AG09319 (cell line): ENCODE results near the gene DNAAF1.

Experiments used
- DNase-seq: peaks from one replicate; pipeline ENCODE4 v3.0.0-alpha.2; 2010; ENCODE audit warnings: low read depth; ENCODE audit errors: extremely low read depth
- TF ChIP-seq, protein P1 (sequence below): IDR thresholded peaks from 2 replicates; pipeline ENCODE4 v1.5.1; 2011; ENCODE audit warnings: low read depth, mild to moderate bottlenecking, inconsistent platforms, low read length, moderate library complexity

Gene DNAAF1

DNA sequence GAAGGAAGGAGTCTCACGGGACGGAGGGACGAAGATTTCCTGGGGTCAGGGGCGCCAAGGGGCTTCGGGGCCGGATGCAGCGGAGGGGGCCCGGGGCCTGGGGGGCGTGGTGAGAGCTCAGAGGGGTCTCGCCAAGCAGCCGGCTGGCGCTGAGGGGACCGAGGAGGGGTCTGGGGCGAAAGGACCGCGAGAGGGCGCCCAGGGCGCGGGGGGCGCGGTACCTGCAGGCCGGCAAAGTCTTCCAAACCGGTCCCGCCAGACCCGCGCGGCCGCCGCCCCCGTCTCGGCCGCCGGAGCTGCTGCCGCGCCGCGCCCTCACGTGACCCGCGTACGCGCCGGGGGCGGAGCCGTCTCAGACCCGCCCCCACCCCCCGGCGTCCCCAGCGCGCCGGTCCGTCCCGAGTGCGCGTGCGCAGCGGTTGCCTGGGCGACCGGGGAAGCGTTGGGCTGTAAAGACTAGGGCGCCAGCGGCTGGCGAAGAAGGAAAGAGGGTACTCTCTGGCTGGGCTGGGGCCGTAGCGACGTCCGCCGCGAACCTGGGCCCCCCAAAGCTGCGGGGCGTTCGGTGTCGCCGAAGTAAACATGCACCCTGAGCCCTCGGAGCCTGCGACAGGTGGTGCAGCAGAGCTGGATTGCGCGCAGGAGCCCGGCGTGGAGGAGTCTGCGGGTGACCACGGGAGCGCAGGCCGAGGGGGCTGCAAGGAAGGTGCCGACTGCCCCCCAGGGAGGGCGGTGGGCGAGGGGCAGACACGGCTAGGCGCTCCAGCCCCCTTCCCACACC lies at the start of gene DNAAF1, which contains the start of gene HSDL1:
TSS of gene DNAAF1 (plus strand) at position 450 of the 781 bp plus-strand sequence. CDS start at position 583, 133 bp downstream.
TSS of gene HSDL1 (minus strand) at position 319 of the 781 bp plus-strand sequence. CDS start 13,856 bp downstream, outside the sequence.
- TF ChIP-seq, protein P1, sequence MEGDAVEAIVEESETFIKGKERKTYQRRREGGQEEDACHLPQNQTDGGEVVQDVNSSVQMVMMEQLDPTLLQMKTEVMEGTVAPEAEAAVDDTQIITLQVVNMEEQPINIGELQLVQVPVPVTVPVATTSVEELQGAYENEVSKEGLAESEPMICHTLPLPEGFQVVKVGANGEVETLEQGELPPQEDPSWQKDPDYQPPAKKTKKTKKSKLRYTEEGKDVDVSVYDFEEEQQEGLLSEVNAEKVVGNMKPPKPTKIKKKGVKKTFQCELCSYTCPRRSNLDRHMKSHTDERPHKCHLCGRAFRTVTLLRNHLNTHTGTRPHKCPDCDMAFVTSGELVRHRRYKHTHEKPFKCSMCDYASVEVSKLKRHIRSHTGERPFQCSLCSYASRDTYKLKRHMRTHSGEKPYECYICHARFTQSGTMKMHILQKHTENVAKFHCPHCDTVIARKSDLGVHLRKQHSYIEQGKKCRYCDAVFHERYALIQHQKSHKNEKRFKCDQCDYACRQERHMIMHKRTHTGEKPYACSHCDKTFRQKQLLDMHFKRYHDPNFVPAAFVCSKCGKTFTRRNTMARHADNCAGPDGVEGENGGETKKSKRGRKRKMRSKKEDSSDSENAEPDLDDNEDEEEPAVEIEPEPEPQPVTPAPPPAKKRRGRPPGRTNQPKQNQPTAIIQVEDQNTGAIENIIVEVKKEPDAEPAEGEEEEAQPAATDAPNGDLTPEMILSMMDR, result no peak; the same call in 1 of the 2 replicates
- DNase-seq, result peak; percentile 45

DNA sequence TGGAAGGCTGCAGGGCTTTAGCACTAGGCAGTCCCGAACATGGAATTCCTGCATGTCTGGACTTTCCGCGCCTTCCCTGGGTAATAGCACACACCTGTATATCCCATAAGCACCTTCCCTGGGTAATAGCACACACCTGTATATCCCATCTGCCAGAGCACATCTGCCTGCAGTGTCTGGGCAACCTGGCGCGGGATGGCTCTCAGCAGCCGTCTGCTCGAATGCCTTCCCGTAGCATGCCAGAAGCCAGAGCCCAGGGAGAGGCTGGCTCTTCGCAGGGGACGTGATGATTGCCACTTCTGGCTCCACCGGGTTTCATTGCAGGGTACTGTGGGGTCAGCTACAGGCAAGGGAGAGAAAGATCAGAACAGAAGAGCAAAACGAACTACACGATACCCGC lies 49.6 kb upstream of the DNAAF1 start:
- DNase-seq, result no peak
- TF ChIP-seq, protein P1, result no peak

DNA sequence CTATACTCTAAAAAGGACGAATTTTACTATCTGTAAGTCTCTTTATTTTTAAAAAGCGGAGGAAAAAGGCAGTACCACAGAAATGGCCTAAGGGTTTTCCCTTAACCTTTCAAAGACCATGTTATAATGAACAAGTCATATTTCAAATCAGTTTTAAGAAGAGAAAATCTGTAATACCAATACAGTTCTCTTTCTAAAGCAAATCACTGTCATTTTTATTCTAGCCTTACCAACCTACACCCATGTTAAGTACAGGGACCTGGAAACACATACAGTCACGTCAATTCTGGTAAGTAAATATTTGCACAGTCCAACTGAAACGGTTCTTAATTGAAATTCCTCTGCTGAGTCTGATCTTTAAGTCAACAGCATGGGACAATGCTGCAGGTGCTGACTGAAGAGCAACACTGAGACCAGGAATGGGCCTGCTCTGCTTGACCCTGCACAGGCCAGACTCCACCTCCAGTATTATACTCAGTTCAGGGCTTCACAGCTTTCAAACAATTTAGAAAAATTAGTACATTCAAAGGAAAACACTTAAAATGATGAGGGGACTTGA lies 48.6 kb upstream of the DNAAF1 start:
- TF ChIP-seq, protein P1, result no peak
- no peak for DNase-seq

DNA sequence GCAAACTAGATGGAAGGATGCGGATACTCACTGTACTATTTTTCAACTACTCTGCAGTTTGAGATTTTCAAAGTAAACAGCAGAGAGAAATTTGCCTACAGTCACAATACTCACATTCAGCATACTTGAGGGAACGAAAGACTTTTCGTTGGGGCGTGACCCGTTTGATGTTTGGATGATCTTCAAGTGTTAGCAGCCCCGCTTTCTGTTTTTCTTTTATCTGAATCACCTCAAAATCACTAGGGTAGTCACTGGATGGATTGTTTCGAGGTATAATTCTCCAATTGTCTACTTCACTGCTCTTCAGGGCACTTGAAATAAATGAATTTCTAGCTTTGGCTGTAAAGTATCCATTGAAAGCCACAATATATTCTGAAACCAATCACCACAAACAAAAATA lies 46.2 kb upstream of the DNAAF1 start:
- TF ChIP-seq, protein P1, result no peak
- DNase-seq, result no peak

DNA sequence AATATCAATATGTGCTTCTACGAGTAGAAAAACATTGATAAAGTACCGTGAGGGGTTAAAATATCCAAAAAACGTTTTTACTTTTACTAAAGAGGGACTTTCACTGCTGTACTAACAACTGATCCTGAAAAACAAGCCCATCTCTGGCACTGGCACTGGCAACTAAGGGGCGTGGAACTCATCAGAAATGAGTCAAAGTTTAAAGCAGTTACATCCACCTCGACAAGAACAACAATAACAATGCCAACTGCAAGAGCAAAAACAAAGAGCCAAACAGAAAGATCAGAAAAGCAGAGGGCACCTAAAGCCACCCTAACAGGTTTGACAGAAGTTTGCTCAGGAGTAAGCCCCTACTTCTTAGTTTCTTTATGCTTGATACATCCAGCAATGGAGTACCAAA lies 41.4 kb upstream of the DNAAF1 start:
- TF ChIP-seq, protein P1, result no peak
- no peak for DNase-seq

DNA sequence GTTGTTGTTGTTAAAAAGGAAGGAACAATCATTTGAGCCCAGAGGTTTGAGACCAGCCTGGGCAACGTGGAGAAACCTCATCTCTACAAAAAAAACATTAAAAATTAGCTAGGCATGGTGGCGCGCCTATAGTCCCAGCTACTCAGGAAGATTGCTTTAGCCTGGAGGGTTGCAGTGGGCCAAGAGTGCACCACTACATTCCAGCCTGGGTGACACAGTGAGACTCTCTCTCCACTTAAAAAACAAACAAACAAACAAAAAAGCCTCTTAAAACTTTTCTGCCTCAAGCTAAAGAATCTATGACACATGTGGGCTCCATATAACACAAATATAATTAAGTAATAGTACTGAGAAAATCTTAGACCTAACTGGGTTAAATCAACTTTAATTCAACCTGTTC lies 40.9 kb upstream of the DNAAF1 start:
- TF ChIP-seq, protein P1, result no peak
- no peak for DNase-seq

DNA sequence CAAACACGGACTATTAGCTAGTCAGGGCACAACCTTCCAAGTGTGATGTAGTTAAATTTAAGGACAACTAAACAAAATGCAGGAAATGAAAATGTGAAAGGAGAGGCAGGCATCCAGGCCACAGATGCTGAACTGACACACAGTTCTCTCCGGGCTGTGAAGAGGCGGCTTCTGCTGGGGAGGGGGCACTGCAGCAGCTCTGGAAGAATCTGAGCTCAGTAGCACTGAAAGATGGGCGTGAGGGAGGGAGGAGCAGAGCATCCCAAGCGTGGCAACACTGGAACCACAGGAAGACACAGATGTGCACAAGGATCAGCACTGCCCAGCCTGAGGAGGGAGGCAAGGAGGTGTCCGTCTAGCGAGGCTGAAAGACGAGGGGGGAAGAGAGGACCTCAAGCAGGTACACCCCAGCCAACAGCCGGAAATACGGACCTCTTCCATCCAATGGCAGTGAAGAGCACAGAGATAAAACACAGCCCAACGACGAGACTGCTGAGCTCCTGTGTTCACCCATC lies 39.8 kb upstream of the DNAAF1 start:
- DNase-seq, result no peak
- TF ChIP-seq, protein P1, result no peak
